Pulmonary artery endothelial cell (primary cell): Measurements from ENCODE around the gene DAAM1. TPM values are rescaled to one million over a fixed set of nuclear protein-coding genes. Genes with fewer than 3 reads are reported as not detected.

Experiments
- DNase-seq: peaks from one replicate; pipeline ENCODE4 v3.0.0-alpha.2; 2011; ENCODE audit warnings: low read depth, low spot score
- total RNA-seq: library from RNA; depleted of rRNA; stranded (reverse); fragments of >200 nt; gene quantifications from 2 replicates; pipeline ENCODE4 v1.2.3, GENCODE V29; 2014

Gene DAAM1
- total RNA-seq, 1 donor from 2014 or later: 42.7 TPM

DNA sequence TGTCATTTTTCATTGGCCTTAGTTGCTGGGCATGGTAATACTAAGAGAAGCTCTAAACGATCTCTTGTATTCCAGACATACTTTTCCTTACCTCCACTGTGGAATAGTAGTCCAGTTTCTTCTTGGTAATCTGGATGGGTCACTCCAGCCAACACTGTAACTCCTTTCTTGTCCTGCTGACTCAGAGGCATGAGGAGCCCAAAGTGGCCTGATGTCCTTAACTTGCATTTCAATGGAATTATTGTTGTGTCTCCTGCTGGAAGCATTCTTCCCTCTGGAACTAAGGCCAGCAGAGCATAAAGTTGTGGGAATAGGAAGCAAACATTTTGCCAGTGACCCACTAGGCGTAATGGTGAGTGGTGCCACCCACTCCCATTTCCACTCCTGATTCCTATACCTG, 33.1 kb downstream of the DAAM1 start:
- DNase-seq: no peak

DNA sequence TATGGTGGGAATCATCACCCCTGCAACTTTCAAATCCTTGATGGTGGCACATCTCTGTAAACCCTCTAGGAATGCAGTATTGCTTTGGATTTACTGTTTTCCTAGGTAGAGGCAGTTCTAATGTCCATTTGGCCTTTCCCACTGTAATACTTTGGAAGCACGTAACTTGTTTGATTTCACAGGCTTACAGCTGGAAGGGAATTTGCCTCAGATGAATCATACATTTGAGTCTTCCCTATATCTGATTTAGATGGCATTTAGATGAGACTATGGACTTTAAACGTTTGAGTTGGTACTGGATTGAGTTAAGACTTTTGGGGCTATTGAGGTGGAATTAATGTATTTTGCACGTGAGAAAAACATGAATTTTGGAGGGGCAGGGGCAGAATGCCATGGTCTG, 35.9 kb downstream of the DAAM1 start:
- no peak for DNase-seq

DNA sequence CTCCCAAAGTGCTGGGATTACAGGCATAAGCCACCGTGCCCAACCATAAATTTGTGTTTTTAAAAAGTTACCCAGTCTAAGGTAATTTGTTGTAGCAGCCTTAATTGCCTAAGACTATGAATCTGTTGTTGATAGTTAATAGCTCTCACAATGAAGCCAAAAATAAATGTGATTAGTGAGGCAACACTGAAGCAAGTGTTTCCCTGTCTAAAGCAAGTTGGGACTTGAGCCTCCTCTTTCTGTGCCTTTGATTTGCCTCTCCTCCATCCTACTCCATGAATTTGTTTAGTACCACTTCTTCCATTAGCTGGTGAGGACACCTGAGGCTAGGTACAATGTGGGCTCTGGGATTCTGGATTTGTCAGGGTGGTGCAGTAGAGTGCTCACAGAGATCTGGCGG, 36.8 kb downstream of the DAAM1 start:
- no peak for DNase-seq

DNA sequence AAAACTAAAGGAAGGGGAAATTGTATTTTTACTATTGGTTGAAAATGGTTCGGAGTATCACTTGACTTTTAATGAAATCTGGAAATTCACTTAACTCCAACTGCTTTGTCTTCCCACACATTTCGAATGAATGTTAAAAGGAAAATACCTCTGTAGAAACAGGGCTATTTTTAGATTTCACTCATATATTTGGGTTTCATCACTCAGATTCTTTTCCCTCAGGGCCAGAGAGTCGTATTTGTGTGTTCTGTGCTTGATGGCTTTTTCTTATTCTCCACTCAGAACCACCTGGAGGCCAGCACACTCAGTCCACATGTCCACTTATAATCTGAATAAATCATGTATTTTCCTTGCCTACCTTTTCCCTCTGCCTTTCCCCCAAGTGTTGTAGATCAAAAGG, 40.0 kb downstream of the DAAM1 start:
- DNase-seq: no peak

DNA sequence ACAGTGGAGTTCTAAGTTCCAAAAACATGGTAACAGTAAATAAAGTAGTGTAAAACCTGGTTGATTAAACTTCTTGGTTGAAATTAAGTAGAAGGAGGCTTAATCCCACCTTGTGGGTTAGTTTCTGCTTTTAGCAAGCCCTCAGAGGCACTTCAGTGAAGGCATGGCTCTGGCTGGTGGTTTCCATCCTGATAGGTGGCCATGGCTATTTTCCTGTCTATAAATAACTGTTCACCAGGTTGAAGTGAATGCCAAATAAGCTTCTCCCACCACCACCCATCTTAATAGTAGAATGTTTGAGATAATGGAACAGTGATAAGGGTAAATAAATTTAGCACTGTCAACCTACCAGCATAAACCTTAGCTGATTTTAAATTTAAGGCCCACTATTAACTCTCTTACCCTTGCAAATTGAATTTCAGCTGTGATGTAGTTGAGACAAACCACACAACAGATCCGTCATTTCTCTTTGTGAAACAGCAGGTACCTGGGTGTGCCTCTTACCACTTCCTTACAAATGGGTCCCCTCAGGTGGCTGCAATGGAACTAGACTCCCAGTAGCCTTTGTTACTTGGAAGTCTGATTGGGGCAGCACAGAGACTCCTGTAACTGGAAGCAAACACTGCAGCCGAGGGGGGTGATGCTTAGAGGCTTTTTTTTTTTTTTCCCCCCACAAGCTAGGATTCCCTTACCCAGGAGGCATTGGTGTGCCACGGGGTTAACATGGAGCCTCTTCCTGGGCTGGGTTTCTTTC, 41.4 kb downstream of the DAAM1 start:
- no peak for DNase-seq

DNA sequence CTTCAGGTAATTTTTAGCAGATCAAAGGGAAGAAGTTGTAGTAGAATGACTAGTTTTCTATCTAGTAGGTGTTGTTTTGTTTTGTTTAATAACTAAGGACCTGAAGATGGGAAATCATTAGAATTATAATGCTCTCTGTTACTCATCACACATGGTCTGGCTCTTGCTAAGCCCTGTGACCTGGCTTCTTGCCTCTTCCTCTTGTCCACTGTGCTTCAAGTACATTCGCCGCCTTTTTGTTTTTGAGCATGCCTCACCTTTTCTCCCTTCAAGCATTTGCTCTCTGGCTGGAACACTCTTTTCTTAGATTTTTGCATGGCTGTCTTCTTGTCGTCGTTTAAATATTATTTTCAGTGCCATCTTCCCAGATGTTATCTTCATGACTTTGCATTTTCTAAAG, 47.7 kb downstream of the DAAM1 start:
- no peak for DNase-seq

DNA sequence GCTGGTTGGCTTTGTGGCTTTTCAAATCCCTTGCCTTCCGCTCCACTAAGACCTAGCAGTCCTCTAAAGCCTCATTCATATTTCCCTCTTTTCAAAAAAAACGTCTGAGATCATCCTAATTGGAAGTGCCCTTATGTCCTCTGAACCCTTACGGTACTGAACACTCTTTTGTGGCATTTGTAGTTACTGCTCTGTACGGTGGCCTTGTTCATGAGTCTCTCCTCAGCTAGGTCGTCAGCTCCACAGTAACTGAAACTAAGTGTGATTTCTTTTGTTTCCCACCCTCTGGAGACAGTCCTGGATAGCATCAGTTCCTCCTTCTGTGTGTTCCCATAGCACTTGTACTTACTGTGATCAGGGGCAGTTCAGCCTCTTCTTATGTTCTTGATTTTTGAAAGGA, 49.7 kb downstream of the DAAM1 start:
- DNase-seq: no peak

DNA sequence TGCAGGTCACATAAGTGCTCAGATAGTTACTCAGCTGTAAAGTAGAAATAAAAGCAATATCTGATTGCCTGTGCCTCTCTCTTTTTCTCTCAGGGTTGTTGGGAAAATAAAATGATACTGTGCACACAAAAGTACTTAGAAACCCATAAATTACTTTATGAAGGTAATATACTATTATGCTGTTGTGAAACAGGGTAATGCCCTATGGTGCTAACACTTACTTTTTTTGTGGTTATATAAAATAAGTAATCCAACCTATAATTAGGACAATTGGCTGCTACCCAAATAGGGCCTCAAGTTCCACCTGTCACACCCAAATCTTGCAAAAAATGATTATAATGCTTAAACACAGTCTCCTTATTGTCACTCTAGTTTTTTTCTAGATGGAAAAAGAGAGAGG, 50.6 kb downstream of the DAAM1 start:
- DNase-seq: no peak

DNA sequence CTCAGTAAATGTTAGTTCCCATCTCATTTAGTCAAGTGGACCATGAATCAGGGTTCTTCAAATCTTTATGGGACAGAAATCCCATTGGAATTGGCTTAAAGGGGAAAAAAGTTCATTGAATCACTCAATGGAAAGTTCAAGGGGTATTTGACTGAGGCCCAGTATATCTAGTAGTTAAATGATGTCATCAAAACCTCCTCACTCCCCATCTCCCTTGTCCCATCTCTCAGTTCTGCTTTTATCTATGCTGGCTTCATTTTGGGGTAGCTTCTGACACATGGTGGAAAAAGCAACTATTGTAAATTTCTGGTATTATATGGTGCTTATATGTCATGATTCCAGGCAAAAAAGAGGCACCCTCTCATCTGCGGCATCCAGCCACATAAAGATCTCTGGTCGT, 51.9 kb downstream of the DAAM1 start:
- DNase-seq: no peak

DNA sequence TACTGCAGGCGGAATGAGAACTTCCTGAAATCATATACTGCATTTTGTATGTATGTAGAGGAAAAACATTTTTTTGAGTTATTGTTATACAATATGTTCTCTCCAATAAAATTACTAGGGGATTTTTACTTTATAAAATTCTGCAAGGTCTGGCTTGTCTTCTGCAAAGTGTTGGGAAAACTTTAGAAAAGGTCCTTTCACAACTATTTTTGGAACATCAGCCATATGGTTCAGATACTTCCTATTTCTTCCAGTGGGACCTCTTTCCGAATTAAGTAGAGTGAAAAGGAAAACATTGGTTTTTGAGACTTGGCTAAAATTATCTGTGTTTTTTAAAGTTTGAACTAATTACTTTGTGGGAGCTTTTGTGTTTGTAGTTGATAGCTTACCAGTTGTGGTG, 52.7 kb downstream of the DAAM1 start:
- DNase-seq: no peak

DNA sequence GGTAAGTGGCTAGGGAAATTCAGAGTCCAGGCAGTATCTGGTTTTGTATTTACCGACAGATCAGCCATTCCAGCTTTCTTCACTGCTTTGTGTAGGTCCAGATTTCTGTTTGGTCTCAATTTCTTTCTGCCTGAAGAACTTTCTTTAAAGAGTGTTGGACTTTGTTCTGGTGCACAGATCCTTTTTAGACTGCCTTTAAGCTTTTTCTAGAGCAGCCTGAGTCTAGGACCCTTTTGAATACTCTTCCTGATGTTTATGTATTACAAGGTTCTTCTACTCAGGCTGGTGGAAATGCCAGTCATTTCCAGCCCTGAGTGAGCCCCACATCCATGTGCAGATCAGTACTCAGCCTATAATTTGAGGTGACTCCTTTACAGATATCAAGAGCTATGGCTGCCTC, 54.7 kb downstream of the DAAM1 start:
- no peak for DNase-seq

DNA sequence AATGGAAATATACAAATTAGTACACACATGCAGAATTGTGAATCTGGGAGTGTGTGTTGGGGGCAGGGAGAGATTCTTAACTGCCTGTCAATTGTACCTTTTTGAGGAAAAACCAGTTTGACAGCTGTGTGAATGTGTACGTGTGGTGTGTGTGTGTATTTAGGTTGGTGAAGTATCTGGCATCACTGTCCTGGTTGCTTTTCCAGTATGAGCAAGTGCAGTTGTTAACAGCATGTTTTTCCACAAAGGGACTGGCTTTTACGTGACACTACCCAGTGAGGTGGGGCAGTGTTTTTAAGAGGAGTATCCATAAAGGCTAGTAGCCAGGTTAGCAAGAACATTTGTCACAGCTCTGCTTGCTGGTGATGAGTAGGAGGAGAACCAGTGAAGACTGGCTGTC, 56.1 kb downstream of the DAAM1 start:
- DNase-seq: no peak

DNA sequence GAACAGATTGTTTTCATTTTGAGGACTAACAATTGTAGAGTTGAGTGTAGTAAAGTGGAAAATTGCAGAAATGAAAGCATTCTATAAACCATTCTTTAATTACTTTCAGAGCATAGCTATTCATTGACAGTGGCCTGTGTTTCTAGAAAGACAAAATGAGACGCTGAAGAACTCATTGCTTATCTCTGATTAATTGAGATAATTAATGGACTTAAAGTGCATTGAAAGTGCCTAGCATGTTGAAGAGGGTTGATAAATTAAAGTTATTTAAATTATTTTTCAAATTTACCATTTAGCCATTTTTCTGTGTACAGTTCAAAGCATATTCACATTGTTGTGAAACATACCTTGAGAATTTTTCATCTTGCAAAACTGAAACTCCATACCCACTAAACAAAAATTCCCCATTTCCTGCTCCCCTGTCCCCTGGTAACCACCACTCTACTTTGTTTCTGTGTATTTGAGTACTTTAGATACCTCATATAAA, 57.4 kb downstream of the DAAM1 start:
- DNase-seq: no peak

DNA sequence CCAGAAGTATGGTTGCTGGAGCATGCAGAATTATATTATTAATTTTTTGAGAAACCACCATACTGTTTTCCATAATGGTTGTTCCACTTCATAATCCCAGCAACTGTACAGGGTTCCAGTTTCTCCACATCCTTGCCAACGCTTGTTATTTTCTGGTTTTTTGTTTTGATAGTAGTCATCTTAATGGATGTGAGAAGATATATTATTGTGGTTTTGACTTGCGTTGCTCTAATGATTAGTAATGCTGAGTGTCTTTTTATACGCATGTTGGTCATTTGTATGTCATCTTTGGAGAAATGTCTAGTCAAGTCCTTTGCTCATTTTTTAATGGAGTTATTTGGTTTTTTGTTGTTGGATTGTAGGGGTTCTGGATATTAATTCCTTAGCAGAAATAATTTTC, 58.1 kb downstream of the DAAM1 start:
- DNase-seq: no peak

DNA sequence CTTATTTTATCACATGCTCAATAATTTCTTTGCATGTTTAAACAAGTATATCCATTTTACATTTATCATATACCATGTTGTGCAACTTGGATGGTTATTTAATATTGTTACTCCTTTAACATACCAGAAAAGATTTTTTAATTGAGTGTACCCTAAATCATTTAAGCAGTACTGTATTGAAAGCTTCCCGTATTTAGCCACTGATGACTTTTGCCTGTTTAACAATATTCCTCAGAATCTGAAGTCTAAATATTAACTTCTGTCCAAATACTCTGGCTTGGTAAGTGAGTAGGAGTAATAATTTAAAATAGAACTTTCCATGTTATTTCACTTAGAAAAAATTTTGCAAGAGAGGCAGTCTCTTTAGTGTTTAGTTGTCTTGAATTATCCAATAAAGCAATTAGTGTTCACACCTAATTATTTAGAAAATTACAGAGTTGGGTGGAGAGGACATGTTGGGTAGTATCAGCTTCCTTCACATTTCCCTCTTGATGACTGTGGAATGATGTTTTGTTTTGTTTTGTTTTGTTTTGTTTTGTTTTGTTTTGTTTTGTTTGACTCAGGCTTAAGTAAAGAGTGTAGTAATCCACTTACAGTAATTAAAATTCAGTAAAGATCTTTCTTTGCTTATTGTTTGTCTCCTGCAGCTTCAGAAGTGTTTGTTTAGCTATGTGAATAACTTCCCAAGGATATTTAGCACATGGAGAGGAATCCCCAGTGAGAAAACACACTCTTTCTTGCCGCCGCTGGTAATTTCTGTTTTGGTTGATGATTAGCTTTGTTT, 59.5 kb downstream of the DAAM1 start:
- no peak for DNase-seq

DNA sequence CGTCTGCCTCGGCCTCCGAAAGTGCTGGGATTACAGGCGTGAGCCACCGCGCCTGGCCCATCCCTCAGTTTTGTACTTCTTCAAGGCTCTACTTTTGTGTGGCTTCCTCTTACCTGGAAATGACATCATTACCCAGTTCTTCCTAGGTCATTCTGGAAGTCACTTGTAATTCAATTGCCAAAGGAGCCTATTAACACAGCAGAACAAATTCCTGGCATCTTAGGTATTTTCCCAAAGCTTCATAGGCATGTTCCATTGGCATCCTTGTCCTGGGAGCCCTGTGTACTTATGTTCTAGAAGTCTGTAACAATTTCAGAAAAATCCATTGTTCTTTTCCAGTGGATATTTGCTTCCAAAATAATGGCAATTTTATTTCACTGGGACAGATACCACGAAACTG, 60.6 kb downstream of the DAAM1 start:
- DNase-seq: no peak

DNA sequence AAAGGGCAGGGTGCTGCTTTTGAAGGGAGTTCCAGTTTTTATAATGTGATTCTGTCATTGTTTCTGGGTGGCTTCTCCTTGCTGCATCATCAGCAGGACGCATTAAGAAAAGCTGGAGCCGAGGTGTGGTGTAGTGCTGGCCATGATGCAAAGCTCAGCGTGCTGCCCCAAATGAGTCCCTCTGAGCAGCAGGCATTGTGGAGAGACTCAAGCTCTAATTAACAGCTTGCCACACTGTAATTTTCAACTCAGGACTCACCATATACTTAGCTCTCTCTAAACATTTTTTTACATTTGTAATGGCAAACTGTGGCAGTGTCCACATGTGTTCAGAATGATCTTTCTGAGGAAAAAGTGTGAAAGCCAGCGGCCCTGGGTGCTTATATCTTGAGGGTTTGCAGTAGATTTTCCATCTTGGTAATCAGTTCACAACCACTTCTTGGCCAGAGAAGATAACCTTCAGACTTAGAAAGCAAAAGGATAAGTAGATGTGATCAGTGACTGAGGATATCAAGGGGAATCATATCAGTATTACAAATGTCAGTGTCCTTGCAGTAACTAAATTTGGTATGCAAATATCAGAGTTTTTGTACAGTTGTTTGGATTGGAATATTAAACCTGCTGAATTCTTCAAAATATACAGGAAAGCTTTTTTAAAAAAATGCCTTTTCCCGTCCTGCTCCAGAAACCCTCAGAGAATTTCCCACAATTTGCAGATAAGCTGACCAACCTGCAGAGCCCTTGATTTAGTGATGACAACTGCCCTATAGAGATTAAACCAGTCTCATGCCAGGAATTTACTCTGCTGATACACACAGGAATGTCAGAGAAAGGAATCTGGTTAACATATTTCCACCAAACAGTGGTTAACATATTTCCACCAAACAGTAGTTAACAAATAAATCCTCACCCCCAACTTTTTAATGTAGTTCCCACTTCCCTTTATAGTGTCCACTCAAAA, 63.6 kb downstream of the DAAM1 start:
- no peak for DNase-seq

DNA sequence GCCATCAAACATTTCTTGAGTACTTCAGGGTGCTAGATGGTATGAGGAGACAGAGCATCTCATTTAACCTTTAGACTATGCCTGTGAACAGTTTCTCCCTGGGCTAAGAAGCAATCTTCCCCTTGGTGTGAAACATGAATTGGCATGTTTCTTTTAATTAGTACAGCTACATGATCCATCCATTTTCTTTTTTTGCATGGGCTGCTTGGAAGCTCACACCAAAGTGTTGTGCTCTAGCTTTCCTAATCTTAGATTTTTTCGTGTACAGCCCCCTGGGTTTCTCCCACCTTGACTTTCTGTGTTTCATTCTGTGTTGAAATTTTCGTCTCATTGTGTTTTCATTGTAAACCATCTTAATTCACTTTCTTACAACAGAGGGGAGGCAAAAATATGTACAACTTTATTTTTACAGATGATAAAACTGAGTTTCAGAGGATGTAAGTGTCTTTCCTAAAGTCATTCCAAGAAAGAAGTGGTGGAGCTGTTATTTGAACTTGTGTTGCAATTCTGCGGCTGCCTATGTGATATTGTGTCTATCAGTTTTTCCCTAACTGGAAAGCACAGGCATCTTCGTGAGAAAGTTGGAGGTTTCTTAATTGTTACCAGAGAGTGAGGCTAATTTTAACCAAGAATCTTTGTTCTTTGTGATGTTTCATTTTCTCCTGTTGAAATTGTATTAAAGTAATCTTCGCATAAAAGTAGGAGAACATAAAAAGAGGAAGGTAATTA, 64.5 kb downstream of the DAAM1 start:
- no peak for DNase-seq

DNA sequence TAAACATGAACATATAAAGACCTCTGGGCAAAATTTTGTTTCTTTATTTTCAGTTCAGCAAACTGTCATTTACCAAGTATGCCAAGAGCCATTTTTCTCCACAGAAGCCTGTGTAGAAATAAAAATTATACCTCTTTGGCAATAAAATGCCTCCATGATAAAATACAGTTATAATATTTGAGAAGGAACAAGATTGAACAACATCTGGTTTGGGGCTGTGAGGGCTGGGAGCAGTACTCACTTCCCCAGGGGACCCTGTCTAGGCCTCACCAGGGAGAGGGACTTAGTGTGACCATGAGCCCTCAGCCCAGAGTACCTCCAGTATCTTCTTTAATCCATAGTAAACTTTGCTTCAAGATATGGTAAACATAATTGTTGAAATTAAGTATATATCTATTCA, 65.1 kb downstream of the DAAM1 start:
- DNase-seq: no peak

DNA sequence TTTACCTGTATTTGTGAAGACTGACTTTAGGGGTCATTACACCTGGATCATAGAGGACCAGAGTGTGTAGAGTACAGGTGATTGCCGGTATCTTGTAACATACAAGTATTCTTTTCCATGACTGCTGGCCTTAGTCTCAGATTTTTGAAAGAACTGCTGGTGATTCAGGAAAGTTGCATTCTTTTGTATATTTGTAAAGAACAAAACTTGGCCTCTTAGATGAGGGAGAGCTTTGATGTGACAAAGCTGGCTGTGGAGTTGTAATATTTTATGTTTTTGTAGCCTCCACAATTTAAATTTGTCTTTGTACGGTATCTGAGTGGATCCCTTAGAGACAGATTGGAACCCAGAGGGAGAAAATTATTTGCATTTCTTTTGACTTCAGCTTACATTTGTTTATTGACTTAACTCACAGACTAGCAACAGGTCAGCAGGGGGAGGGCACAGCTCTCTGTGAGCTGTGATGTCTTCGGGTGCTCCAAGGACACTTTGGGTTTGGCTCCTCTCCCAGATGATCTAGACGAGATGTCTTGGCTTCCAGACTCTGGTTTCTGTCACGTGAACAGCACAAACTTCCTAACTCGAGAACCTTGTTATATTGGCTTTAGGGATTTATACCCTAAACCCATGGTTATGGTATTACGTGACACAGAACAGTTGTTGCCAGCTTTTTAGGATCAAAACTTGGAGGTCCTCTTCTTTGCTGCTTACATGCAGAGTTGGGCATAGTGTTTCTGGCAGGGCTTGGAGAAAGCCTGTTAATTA, 65.9 kb downstream of the DAAM1 start:
- DNase-seq: no peak
